ENCODE measurements around the gene ATG101. TPM values are rescaled to one million over a fixed set of nuclear protein-coding genes. Genes with fewer than 3 reads are reported as not detected.

Gene ATG101
- total and polyA plus RNA-seq, 2 donors (not counting 1 experiment from before 2014, with no cell fraction given): 19.4 to 50.3 TPM

DNA sequence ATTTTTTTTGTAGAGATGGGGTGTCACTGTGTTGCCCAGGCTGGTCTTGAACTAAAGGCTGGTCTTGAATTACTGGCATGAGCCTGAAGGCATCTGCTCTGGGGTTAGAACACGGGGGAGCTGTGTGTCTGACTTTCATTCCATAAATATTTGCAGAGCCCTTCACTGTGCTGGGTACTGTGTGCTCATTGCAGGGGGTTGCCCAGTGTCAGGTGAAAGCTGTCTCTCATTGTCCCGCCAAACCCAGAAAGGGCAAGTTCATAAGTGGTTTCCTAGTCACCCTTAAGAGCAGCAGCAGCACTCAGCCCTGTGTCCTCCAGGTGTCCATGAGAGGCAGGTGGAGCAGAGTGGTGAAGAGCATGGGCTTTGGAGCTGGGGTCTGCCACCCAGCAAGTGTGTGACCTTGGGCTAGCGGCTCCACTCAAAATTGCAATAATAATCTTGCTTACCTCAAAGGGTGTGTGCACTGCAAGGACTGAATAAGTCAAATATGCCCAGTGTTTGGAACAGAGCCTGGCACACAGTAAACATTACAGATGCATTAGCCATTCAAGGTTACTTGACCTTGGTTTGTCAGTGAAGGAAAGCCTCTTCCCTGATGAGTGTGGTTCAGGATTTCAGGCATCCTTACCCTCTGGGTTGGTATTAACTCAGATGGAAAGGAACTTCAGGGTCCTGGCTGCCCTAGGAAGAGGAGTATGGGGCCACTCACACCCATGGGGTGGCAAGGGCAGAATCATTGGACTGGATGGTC, 5.4 kb downstream of the ATG101 start:
- Mint-ChIP-seq H3K27me3 (no peaks in the 10 kb centered on the region), H3K27ac (no peak overlapping the region), H3K4me1 (peaks cover 44% of the 10 kb centered on the region), H3K9me3 (ENCODE audit: insufficient read depth) (no peaks in the 10 kb centered on the region), H3K4me3 (no peak overlapping the region)
- CTCF ChIA-PET: interaction anchor here (1.3 to 34.6 kb wide), 2 partner anchors 42 to 83 kb away, joined by 3 to 1315 read pairs; no protein-coding TSS in a partner anchor
- Histone ChIP-seq H4K20me1 (ENCODE audit: control insufficient read depth, insufficient read depth, low read length, poor library complexity, severe bottlenecking) (peaks cover 27% of the 10 kb centered on the region), H3K27ac (ENCODE audit: low read length in 2 of 2) (no peak overlapping the region), H3K36me3 (replicated peaks in 1 of 2; ENCODE audit: control extremely low read depth in 1 of 2, control insufficient read depth in 1 of 2, extremely low read depth in 1 of 2, insufficient read depth in 2 of 2, low read length in 1 of 2) (peaks cover 0 to 68% of the 10 kb centered on the region in 2 experiments), H3K4me2 (replicated peaks; ENCODE audit: low read depth, low read length, poor library complexity, severe bottlenecking) (no peak overlapping the region), H3K27me3 (replicated peaks in 1 of 4; ENCODE audit: control extremely low read depth in 1 of 4, control insufficient read depth in 3 of 4, insufficient read depth in 4 of 4, low read length in 3 of 4) (no peaks in the 10 kb centered on the region), H3K4me1 (ENCODE audit: control insufficient read depth in 2 of 2, insufficient read depth in 2 of 2, low read length in 2 of 2) (peaks cover 26 to 46% of the 10 kb centered on the region in 2 donors), H3K9ac (ENCODE audit: low read length) (no peak overlapping the region), H3K9me3 (ENCODE audit: control extremely low read depth in 1 of 3, control insufficient read depth in 2 of 3, insufficient read depth in 1 of 3, low read length in 2 of 3) (no peaks in the 10 kb centered on the region), H2AFZ (ENCODE audit: insufficient read depth, low read depth, low read length, poor library complexity, severe bottlenecking) (no peak overlapping the region), H3K4me3 (ENCODE audit: control extremely low read depth in 1 of 5, extremely low read depth in 1 of 5, insufficient read depth in 1 of 5, low read depth in 2 of 5, low read length in 4 of 5) (no peak overlapping the region), H3K79me2 (ENCODE audit: control insufficient read depth, insufficient read depth, low read length) (peaks cover 47% of the 10 kb centered on the region)
- ATAC-seq (ENCODE audit: low read depth): no peak
- intact Hi-C loops (cut with micrococcal nuclease): no loop called here
- TF ChIP-seq EZH2 (IDR thresholded peaks at IDR 0.05; ENCODE audit: borderline replicate concordance, insufficient read depth, low read depth, low read length, poor library complexity, severe bottlenecking): no peak
- no peak for TF ChIP-seq CTCF (IDR thresholded peaks at IDR 0.05)
- DNase-seq: no peak
- 93% methylated on average over 2 of the region's 3 CpGs for WGBS (ENCODE audit: insufficient coverage)
- POLR2A ChIA-PET: no interaction called here

DNA sequence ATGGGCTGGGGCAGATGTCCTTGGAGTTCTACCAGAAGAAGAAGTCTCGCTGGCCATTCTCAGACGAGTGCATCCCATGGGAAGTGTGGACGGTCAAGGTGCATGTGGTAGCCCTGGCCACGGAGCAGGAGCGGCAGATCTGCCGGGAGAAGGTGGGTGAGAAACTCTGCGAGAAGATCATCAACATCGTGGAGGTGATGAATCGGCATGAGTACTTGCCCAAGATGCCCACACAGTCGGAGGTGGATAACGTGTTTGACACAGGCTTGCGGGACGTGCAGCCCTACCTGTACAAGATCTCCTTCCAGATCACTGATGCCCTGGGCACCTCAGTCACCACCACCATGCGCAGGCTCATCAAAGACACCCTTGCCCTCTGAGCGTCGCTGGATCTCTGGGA, 7.0 kb downstream of the ATG101 start:
- Histone ChIP-seq H3K4me3 (ENCODE audit: control extremely low read depth in 1 of 5, extremely low read depth in 1 of 5, insufficient read depth in 1 of 5, low read depth in 2 of 5, low read length in 4 of 5) (no peak overlapping the region), H3K36me3 (replicated peaks in 1 of 2; ENCODE audit: control extremely low read depth in 1 of 2, control insufficient read depth in 1 of 2, extremely low read depth in 1 of 2, insufficient read depth in 2 of 2, low read length in 1 of 2) (peaks cover 0 to 67% of the 10 kb centered on the region in 2 experiments), H3K4me2 (replicated peaks; ENCODE audit: low read depth, low read length, poor library complexity, severe bottlenecking) (no peak overlapping the region), H3K79me2 (ENCODE audit: control insufficient read depth, insufficient read depth, low read length) (peaks cover 30% of the 10 kb centered on the region), H3K9ac (ENCODE audit: low read length) (no peak overlapping the region), H3K4me1 (ENCODE audit: control insufficient read depth in 2 of 2, insufficient read depth in 2 of 2, low read length in 2 of 2) (peaks cover 29 to 46% of the 10 kb centered on the region in 2 donors), H2AFZ (ENCODE audit: insufficient read depth, low read depth, low read length, poor library complexity, severe bottlenecking) (no peak overlapping the region), H3K9me3 (ENCODE audit: control extremely low read depth in 1 of 3, control insufficient read depth in 2 of 3, insufficient read depth in 1 of 3, low read length in 2 of 3) (no peaks in the 10 kb centered on the region), H3K27ac (ENCODE audit: low read length in 2 of 2) (no peak overlapping the region), H3K27me3 (replicated peaks in 1 of 4; ENCODE audit: control extremely low read depth in 1 of 4, control insufficient read depth in 3 of 4, insufficient read depth in 4 of 4, low read length in 3 of 4) (no peaks in the 10 kb centered on the region), H4K20me1 (ENCODE audit: control insufficient read depth, insufficient read depth, low read length, poor library complexity, severe bottlenecking) (peaks cover 19% of the 10 kb centered on the region)
- Mint-ChIP-seq H3K27me3 (no peaks in the 10 kb centered on the region), H3K27ac (no peak overlapping the region), H3K9me3 (ENCODE audit: insufficient read depth) (no peaks in the 10 kb centered on the region), H3K4me3 (no peak overlapping the region), H3K4me1 (peaks cover 46% of the 10 kb centered on the region)
- DNase-seq (no peak), ATAC-seq (ENCODE audit: low read depth) (no peak)
- POLR2A ChIA-PET: interaction anchor here (0.7 kb wide), 1 partner anchor 45 kb away, joined by 4 read pairs; no protein-coding TSS in a partner anchor
- CTCF ChIA-PET: interaction anchor here (0.9 to 34.6 kb wide), 2 partner anchors 44 to 45 kb away, joined by 3 to 1315 read pairs; no protein-coding TSS in a partner anchor
- over 99% methylated on average over 16 of the region's 16 CpGs for WGBS (ENCODE audit: insufficient coverage)
- intact Hi-C loops (cut with micrococcal nuclease): no loop called here
- TF ChIP-seq EZH2 (IDR thresholded peaks at IDR 0.05; ENCODE audit: borderline replicate concordance, insufficient read depth, low read depth, low read length, poor library complexity, severe bottlenecking) (no peak), CTCF (IDR thresholded peaks at IDR 0.05) (no peak)
